GM12892 (cell line): ENCODE results near the gene MXI1.

ENCODE experiments used
- POLR2AphosphoS5 ChIP-seq: IDR thresholded peaks from 2 replicates; pipeline ENCODE4 v1.6.1; 2011; ENCODE audit warnings: low read depth, low read length, control low read depth
- TAF1 ChIP-seq: IDR thresholded peaks from 2 replicates; pipeline ENCODE4 v1.6.1; 2011; ENCODE audit warnings: low read depth, mild to moderate bottlenecking, control low read depth, low read length, borderline replicate concordance

DNA sequence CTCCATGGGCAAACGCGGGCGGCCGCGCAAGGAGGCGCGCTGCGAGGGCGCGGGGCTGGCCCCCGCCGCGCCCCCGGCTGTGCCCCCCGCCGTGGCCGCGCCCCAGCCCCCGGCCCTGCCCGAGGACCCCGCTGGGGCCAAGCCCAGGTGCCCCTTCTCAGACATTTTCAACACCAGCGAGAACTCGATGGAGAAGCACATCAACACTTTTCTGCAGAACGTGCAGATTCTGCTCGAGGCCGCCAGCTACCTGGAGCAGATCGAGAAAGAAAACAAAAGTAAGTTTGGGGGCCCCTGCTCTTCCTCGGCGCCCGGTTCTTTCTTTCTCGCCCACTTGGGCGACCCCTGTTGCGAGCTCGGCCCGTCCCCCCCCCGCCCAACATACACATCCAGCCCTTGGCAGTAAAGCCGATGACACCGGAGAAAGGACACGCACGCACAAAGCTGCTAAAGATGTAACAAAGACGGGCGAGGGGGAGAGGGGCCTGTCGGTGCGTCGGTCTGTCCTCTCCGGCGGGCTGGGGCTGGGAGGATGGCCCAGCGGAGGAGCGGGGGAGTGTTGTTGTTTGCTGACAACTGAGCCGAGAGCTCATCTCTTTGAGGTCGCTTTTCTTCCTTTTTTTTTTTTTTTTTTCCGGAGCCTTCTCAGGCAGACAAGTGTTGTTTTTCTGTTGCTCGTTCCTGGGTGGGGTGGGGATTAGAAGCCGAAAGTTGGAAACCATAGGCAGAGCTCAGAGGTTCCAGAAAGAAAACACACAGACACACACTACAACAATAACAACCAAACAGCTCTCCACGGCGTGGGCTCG, 604 bp downstream of the MXI1 start:
- no peak for TF ChIP-seq POLR2AphosphoS5
- no peak for TF ChIP-seq TAF1
